ENCODE data around the gene ZFYVE28. TPM values are rescaled to one million over a fixed set of nuclear protein-coding genes. Genes with fewer than 3 reads are reported as not detected.

The ZFYVE28 gene
- total RNA-seq, 1 donor from 2014 or later: 11.3 TPM

DNA sequence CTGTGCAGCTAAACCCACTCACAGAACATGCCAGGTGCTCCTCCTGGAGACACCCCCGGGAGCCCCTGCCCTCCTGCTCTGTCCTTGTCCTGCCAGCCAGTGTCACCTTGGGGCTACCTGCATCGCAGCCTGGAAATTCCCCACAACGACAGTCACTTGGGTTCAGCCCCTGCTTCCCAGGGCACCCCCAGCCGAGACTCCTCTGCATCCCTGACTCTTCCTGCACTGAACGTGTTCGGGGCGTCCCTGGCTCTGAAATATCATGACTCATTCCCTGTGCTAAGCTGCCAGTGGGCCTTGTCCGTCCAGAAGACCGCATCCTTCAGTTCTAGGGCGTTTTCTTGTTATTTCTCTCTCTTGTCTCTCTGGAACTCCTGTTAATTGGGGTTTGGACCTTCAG lies 6.1 kb upstream of the ZFYVE28 start:
- H3K27me3 ChIP-seq: no peaks in the 10 kb centered on the region
- no peak overlapping the region for H3K4me3 ChIP-seq
- peaks cover 5% of the 10 kb centered on the region for H3K4me1 ChIP-seq
- H3K27ac ChIP-seq: no peak overlapping the region
- no peak for DNase-seq (ENCODE audit: extremely low spot score in 2 of 2)
- TF ChIP-seq POLR2A (IDR thresholded peaks at IDR 0.05) (no peak), POLR2AphosphoS5 (IDR thresholded peaks at IDR 0.05; ENCODE audit: insufficient read depth in 1 of 2, low read depth in 1 of 2) (no peak)
- TF ChIP-seq, protein P1, sequence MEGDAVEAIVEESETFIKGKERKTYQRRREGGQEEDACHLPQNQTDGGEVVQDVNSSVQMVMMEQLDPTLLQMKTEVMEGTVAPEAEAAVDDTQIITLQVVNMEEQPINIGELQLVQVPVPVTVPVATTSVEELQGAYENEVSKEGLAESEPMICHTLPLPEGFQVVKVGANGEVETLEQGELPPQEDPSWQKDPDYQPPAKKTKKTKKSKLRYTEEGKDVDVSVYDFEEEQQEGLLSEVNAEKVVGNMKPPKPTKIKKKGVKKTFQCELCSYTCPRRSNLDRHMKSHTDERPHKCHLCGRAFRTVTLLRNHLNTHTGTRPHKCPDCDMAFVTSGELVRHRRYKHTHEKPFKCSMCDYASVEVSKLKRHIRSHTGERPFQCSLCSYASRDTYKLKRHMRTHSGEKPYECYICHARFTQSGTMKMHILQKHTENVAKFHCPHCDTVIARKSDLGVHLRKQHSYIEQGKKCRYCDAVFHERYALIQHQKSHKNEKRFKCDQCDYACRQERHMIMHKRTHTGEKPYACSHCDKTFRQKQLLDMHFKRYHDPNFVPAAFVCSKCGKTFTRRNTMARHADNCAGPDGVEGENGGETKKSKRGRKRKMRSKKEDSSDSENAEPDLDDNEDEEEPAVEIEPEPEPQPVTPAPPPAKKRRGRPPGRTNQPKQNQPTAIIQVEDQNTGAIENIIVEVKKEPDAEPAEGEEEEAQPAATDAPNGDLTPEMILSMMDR (IDR thresholded peaks at IDR 0.05): no peak
- intact Hi-C loops (cut with DNase I): no loop called here
- no peaks in the 10 kb centered on the region for H3K9me3 ChIP-seq
- H3K36me3 ChIP-seq: no peaks in the 10 kb centered on the region

DNA sequence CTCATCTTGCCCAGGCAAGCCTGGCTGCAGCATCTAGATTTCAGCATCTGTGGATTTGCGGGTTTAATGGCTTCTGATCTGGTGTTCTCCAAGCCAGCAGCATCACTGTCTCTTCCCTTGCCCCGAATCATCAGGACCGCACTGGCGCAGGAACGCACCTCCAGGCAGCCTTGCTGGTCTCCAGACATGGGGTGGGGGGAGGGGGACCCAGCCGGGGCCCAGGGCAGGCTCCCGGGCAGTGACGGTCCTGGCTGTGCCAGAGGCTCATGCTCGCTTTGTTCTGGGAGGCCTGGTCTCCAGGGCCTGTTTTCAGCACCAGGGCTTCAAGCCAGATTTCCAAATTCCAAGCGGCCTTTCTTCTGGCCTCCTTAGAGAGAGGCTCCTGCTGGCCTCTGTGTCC lies 5.2 kb upstream of the ZFYVE28 start:
- TF ChIP-seq POLR2A (IDR thresholded peaks at IDR 0.05) (no peak), POLR2AphosphoS5 (IDR thresholded peaks at IDR 0.05; ENCODE audit: insufficient read depth in 1 of 2, low read depth in 1 of 2) (no peak)
- TF ChIP-seq, protein P1 (IDR thresholded peaks at IDR 0.05): no peak

DNA sequence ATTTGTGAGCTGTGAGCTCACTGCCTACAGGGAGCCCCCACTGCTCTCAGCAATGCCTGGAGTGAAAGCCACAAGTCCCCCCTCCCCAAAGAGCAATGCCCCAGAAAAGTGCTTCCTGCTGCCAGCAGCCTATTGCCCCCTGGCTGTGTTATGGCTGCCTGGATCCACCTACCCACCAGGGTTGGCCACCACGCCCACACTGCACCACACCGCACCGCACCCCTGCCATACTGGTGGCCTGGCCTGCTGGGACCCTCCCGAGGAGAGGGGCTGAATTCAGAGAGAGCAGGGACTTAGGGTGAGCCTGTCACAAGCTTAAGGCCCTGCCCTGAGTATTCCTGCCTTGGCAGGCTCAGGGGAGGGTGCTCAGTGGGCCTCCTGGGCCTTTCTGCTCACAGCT lies 4.6 kb upstream of the ZFYVE28 start:
- intact Hi-C loops (cut with DNase I): no loop called here
- Histone ChIP-seq H3K4me3 (no peak overlapping the region), H3K4me1 (peaks cover 13% of the 10 kb centered on the region), H3K9me3 (no peaks in the 10 kb centered on the region), H3K27me3 (no peaks in the 10 kb centered on the region), H3K36me3 (no peaks in the 10 kb centered on the region), H3K27ac (no peak overlapping the region)
- TF ChIP-seq, protein P1 (IDR thresholded peaks at IDR 0.05): no peak
- TF ChIP-seq POLR2A (IDR thresholded peaks at IDR 0.05) (no peak), POLR2AphosphoS5 (IDR thresholded peaks at IDR 0.05; ENCODE audit: insufficient read depth in 1 of 2, low read depth in 1 of 2) (no peak)
- no peak for DNase-seq (ENCODE audit: extremely low spot score in 2 of 2)

More for the DNA sequence above, 5.2 kb upstream of the ZFYVE28 start:
- H3K4me3 ChIP-seq: no peak overlapping the region
- DNase-seq (ENCODE audit: extremely low spot score in 2 of 2): no peak
- no peaks in the 10 kb centered on the region for H3K9me3 ChIP-seq
- no peak overlapping the region for H3K27ac ChIP-seq
- intact Hi-C loops (cut with DNase I): no loop called here
- no peaks in the 10 kb centered on the region for H3K36me3 ChIP-seq
- H3K27me3 ChIP-seq: no peaks in the 10 kb centered on the region
- H3K4me1 ChIP-seq: peaks cover 12% of the 10 kb centered on the region

DNA sequence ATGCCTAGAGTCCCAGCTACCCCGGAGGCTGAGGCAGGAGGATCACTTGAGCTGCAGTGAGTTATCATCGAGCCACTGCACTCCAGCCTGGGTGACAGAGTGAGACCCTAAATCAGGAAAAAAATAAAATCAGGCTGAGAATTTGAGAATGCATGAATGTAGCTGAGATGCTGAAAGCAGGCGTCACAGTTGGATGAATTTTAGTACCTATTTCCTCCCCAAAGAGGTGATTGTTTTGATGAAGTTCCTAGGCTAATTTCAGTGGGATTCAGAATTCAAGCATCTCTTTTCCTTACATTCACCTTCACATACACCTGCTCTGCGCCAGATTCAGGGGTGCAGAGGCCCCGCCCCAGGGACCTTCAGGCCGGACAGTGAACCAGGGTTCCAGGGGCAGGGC lies 3.5 kb upstream of the ZFYVE28 start:
- no peak for DNase-seq (ENCODE audit: extremely low spot score in 2 of 2)

GRCh38 chr4:2419814-2420213 lies 1.4 kb upstream of the ZFYVE28 start:
- H3K36me3 ChIP-seq: no peaks in the 10 kb centered on the region
- no peaks in the 10 kb centered on the region for H3K27me3 ChIP-seq
- no peaks in the 10 kb centered on the region for H3K9me3 ChIP-seq
- intact Hi-C loops (cut with DNase I): loop anchor here (5.0 to 10.0 kb wide), 2 partner anchors 155 to 178 kb away; partner anchors contain the start of genes HAUS3, MXD4 and POLN
- peaks cover 34% of the 10 kb centered on the region for H3K4me1 ChIP-seq
- no peak overlapping the region for H3K4me3 ChIP-seq
- no peak overlapping the region for H3K27ac ChIP-seq
- no peak for DNase-seq (ENCODE audit: extremely low spot score in 2 of 2)
- no peak for TF ChIP-seq POLR2A (IDR thresholded peaks at IDR 0.05)
- TF ChIP-seq POLR2AphosphoS5 (IDR thresholded peaks at IDR 0.05; ENCODE audit: insufficient read depth in 1 of 2, low read depth in 1 of 2): no peak
- TF ChIP-seq, protein P1 (IDR thresholded peaks at IDR 0.05): no peak

More for the DNA sequence above, 3.5 kb upstream of the ZFYVE28 start:
- no peaks in the 10 kb centered on the region for H3K36me3 ChIP-seq
- H3K4me3 ChIP-seq: no peak overlapping the region
- H3K27me3 ChIP-seq: no peaks in the 10 kb centered on the region
- intact Hi-C loops (cut with DNase I): no loop called here
- TF ChIP-seq POLR2A (IDR thresholded peaks at IDR 0.05): no peak
- TF ChIP-seq POLR2AphosphoS5 (IDR thresholded peaks at IDR 0.05; ENCODE audit: insufficient read depth in 1 of 2, low read depth in 1 of 2): no peak
- TF ChIP-seq, protein P1 (IDR thresholded peaks at IDR 0.05): no peak
- no peaks in the 10 kb centered on the region for H3K9me3 ChIP-seq
- peaks cover 21% of the 10 kb centered on the region for H3K4me1 ChIP-seq
- H3K27ac ChIP-seq: no peak overlapping the region

All from vagina (tissue), 2 donors.